Activated T-cell treated with anti-CD3 and anti-CD28 coated beads, Interleukin-2, amount 50 U/mL, for 72 hours (primary cell): Measurements from ENCODE around the gene SLC6A20. TPM values are rescaled to one million over a fixed set of nuclear protein-coding genes. Genes with fewer than 3 reads are reported as not detected.

ENCODE experiments used
- ATAC-seq, 2 donors: fragments of 150-1000 bp; cut with Tn5 transposase; replicated peaks in 1 of 2; 2 replicates each; pipeline ENCODE4 v1.10.0; 2021; ENCODE audit warnings: moderate library complexity in 2 of 2, mild to moderate bottlenecking in 1 of 2
- DNase-seq, 2 donors: peaks; one replicate each; pipeline ENCODE4 v3.0.0; 2021 to 2022; ENCODE audit warnings: mixed read lengths in 1 of 2
- H3K27ac Mint-ChIP-seq: one replicate; pipeline ENCODE4 v1.8.0; 2022; ENCODE audit warnings: mild to moderate bottlenecking, moderate library complexity, mixed read lengths
- H3K27me3 Mint-ChIP-seq: one replicate; pipeline ENCODE4 v1.8.0; 2022; ENCODE audit warnings: low read depth, mixed read lengths
- H3K36me3 Mint-ChIP-seq, 2 donors: one replicate each; pipeline ENCODE4 v1.8.0; 2022; ENCODE audit warnings: mixed read lengths in 2 of 2, mild to moderate bottlenecking in 1 of 2; ENCODE audit not compliant: insufficient read depth in 2 of 2
- H3K4me1 Mint-ChIP-seq: one replicate; pipeline ENCODE4 v1.8.0; 2022; ENCODE audit warnings: low read depth, mixed read lengths
- H3K4me3 Mint-ChIP-seq, 2 donors: one replicate each; pipeline ENCODE4 v1.8.0; 2022; ENCODE audit warnings: mild to moderate bottlenecking in 2 of 2, mixed read lengths in 2 of 2, moderate library complexity in 2 of 2
- H3K9me3 Mint-ChIP-seq, 2 donors: one replicate each; pipeline ENCODE4 v1.8.0; 2022; ENCODE audit warnings: mixed read lengths in 2 of 2
- total RNA-seq, 2 donors: library from RNA; stranded (reverse); gene quantifications; one replicate each; pipeline ENCODE4 v1.2.3, GENCODE V29; 2022

SLC6A20 gene
- total RNA-seq, 2 donors from 2014 or later = not detected

DNA sequence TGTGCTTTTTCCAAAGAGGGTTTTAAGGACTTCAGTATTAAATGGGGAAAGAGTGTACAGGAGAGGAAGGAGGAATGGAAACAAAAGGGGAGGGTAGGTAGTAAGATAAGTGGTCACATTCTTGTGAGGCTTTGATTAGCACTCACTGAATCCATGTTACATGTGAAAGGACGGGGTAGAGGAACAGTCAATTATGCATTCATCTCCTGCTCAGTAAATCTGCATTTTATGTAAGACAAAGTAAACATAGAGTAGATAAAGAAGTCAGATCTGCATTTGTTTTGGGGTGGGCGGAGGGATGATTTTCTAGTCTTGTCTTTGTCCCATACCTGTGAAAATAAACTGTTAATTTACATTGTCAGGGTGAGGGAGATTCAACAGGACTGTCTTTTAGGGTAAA is 56.3 kb downstream of the SLC6A20 start:
- peak overlapping the region; percentile 74 for H3K27ac Mint-ChIP-seq

DNA sequence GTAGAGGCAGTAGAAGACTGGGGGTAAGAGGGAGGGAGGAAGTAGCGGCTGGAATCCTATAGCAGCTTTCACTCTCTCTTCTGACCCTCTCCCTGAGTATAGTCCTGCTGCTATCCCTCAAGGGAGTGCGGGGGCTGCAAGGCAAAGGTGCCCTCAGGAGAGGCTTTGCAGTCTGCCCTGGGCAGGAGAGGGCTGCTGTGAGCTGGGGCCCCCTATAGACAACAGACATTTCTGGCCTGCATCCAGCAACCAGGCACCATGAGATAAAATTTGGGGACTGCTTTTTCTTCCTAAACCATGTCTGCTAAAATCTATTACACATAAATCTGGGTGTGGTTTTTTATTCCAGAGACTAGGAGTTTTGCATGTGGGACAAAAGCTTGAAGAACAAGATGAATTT is 59.1 kb downstream of the SLC6A20 start:
- no peaks in the 10 kb centered on the region for H3K9me3 Mint-ChIP-seq
- DNase-seq = no peak
- peaks cover 22% of the 10 kb centered on the region for H3K4me1 Mint-ChIP-seq
- no peak overlapping the region for H3K4me3 Mint-ChIP-seq
- no peak for ATAC-seq
- H3K27me3 Mint-ChIP-seq = no peaks in the 10 kb centered on the region
- peaks cover 16 to 54% of the 10 kb centered on the region in 2 donors for H3K36me3 Mint-ChIP-seq
- H3K27ac Mint-ChIP-seq = no peak overlapping the region

More for the DNA sequence above, 56.3 kb downstream of the SLC6A20 start:
- Mint-ChIP-seq H3K27me3 (no peaks in the 10 kb centered on the region), H3K9me3 (no peaks in the 10 kb centered on the region), H3K4me3 (no peak overlapping the region), H3K36me3 (peaks cover 14 to 47% of the 10 kb centered on the region in 2 donors), H3K4me1 (peaks cover 20% of the 10 kb centered on the region)
- DNase-seq = no peak
- ATAC-seq = no peak

DNA sequence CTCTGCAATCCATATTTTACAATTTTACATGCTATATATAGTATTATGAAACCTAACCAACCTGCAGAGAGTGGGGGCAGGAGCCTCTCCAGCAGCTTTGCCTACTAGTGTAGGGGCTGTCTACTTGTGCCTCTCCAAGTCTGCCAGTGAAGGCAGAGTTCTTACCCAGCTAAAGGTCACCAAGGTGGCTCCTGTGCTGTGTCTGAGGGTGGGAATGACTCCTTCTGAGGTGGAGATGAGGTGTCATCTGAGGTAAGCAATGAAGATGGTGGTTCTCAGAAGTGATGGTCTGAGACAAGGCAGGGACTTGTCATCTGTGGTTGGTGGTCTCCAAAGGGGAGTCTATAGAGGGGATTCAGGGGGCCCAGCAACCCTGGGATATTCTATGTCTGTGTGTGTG is 59.6 kb downstream of the SLC6A20 start:
- Mint-ChIP-seq H3K9me3 (no peaks in the 10 kb centered on the region), H3K4me1 (peaks cover 22% of the 10 kb centered on the region), H3K27ac (peak overlapping the region; percentile 10), H3K4me3 (no peak overlapping the region), H3K36me3 (peaks cover 18 to 55% of the 10 kb centered on the region in 2 donors), H3K27me3 (no peaks in the 10 kb centered on the region)
- DNase-seq (peak in 1 of 2 donors; percentile 36), ATAC-seq (peak; percentile 90 to 94)

DNA sequence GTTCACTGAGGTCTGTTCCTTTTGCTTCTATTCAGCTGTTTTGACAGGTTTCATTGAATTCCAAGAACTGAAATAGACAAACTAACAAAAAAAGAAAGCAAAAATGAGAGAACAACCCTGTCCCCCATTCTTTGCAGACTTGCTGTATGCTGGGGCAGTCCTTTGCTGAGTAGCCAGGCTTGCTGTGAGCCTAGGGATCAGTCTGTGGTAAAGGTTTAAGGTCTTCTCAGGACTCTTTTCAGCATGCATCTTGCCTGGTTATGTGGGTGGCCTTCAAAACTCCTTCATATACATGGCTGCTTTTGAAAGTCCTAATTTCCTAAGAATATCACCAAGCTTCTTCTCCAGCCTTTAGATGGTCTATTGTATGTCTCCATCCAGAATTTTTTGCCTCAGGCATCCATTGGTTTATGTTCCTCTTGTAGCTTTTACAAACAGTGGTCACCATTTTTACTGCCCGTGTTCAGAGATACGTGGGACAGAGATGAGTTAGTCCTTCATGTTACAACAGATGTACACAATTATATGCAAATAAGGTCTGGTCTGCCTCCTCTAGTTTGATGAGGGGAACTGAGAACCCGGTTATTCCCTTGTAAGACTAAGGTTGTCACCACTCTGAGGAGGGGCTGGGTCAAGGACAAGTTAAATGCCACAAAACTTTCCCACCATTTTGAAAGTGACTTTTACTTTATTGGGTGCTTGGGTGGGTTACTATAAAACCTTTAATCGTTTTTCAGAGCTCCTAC is 65.8 kb downstream of the SLC6A20 start:
- Mint-ChIP-seq H3K4me3 (no peak overlapping the region), H3K36me3 (peaks cover 10 to 53% of the 10 kb centered on the region in 2 donors), H3K27me3 (no peaks in the 10 kb centered on the region), H3K9me3 (no peaks in the 10 kb centered on the region), H3K27ac (peak overlapping the region; percentile 8), H3K4me1 (peaks cover 11% of the 10 kb centered on the region)
- DNase-seq (no peak), ATAC-seq (no peak)

DNA sequence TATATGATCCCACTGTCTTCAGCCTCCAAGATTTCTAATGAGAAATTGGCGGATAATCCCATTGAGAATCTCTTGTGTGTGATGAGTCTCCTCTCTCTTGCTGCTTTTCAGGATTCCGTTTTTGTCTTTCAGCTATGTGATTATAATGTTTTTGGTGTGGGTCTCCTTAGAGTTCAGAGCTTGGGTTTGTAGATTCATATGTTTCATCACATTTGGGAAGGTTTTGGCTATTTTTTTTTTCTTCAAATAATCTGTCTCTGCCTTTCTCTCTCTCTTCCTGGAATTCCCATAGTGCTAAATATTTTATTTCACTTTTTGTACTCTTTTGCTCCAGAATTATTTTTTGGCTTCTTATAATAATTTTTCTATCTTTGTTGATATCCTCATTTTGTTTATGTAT is 66.7 kb downstream of the SLC6A20 start:
- Mint-ChIP-seq H3K27ac (peak overlapping the region; percentile 39), H3K4me1 (peaks cover 5% of the 10 kb centered on the region), H3K36me3 (peaks cover 9 to 50% of the 10 kb centered on the region in 2 donors), H3K27me3 (no peaks in the 10 kb centered on the region), H3K9me3 (no peaks in the 10 kb centered on the region), H3K4me3 (no peak overlapping the region)
- no peak for DNase-seq
- ATAC-seq = no peak

DNA sequence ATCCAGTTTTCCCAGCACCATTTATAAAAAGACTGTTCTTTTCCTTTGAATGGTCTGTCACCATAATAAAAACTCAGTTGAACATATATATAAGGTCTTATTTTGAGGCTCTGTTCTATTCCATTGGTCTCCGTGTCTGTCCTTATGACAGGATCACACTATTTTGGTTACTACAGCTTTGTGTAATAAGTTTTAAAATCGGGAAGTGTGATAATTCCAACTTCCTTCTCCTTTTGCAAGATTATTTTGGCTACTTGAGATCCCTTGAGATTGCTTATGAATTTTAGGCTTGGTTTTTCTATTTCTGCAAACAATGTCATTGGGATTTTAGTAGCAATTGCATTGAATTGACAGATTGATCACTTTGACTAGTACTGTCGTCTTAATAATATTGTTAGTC is 71.4 kb downstream of the SLC6A20 start:
- Mint-ChIP-seq H3K4me1 (peaks cover 3% of the 10 kb centered on the region), H3K27ac (no peak overlapping the region)
- no peak for DNase-seq

DNA sequence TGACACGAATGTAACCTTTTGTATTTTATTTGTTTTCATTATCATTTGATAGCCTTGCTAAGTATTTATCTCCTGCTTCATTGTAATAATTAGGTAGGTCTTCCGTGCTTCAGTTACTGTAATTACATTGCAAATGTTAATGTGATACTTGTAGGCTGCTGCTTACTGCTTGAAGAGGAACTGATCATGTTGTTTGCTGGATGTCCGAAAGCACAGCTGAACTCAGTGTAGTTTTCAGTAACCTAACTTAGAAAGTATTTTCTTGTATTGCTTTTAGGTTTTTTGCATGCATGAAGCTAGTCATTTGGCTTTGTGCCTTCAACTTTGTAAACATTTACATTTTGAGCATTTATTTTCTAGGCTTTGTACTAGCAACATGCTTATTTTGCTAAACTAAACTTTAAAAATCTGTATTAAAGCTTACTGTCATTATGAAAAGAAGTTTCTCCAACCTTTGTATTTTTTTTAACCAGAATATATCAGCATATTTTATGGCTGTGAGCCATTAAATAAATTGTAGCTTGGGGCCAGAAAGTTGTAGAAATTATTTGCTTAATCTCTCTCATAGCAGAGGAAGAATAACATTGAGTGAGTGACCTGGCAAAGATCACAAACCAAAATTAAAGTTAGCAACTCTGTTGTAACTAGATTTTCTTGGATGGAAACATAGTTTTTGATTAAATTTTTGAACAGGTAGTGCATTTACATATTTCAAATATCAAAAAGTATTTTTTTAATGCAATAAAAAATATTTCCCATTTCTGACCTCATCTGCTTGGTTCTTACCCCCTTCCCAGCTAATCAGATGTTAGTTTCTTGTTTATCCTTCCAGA is 76.5 kb downstream of the SLC6A20 start:
- peak overlapping the region; percentile 46 for H3K27ac Mint-ChIP-seq
- H3K9me3 Mint-ChIP-seq = no peaks in the 10 kb centered on the region

More for the DNA sequence above, 71.4 kb downstream of the SLC6A20 start:
- Mint-ChIP-seq H3K36me3 (peaks cover 14 to 37% of the 10 kb centered on the region in 2 donors), H3K27me3 (no peaks in the 10 kb centered on the region), H3K9me3 (no peaks in the 10 kb centered on the region), H3K4me3 (no peak overlapping the region)
- ATAC-seq = no peak

DNA sequence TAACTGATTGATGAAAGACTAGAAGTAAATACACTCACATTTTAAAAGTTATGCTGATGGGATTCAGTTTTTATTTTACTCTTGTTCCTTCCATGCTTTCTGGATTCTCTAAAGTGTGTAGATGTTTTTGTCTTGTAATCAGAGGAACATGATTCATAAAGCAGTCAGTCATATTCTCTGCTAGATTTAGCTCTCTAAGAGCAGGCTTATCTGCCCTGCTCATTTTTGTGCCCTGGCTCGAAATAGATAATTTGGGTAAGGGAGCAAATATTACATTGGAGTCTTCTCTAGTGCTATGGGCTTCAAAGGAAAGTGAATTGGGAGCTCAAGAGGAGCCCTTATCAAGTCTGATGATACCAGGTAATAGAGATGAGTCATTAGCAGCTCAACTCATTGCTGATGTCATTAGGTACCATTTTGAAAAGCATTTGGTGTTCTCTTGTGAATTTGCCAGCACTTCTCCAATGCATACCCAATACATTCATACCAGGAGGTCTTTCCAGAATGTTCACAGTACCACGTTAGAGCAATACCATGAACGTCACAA is 79.5 kb downstream of the SLC6A20 start:
- DNase-seq (no peak), ATAC-seq (peak in 1 of 2 donors; percentile 54)
- no peaks in the 10 kb centered on the region for H3K27me3 Mint-ChIP-seq
- H3K9me3 Mint-ChIP-seq = no peaks in the 10 kb centered on the region
- H3K27ac Mint-ChIP-seq = peak overlapping the region; percentile 27
- peaks cover 22% of the 10 kb centered on the region for H3K4me1 Mint-ChIP-seq
- peaks cover 14 to 24% of the 10 kb centered on the region in 2 donors for H3K36me3 Mint-ChIP-seq
- peak overlapping the region in 1 of 2 donors; percentile 3 for H3K4me3 Mint-ChIP-seq

More for the DNA sequence above, 76.5 kb downstream of the SLC6A20 start:
- peaks cover 22% of the 10 kb centered on the region for H3K4me1 Mint-ChIP-seq
- DNase-seq = no peak
- H3K4me3 Mint-ChIP-seq = no peak overlapping the region
- no peaks in the 10 kb centered on the region for H3K27me3 Mint-ChIP-seq
- no peak for ATAC-seq
- H3K36me3 Mint-ChIP-seq = peaks cover 19 to 32% of the 10 kb centered on the region in 2 donors

DNA sequence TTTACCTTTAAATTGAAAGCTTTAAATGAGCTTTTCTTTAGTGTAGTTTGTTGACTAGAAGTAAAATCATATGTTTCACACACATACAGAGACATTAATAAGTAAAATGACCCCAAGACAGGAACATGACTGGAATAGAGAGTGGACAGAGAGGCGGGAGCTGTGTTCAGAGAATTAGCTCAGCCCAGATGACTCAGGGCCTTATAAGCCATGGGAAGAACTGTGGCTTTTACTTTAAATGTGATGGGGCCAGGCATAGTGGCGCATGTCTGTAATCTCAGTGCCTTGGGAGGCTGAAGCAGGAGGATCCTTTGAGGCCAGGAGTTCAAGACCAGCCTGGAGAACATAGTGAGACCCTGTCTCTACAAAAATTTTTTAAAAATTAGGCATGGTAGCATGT is 80.4 kb downstream of the SLC6A20 start:
- H3K27ac Mint-ChIP-seq = peak overlapping the region; percentile 80
- DNase-seq (no peak), ATAC-seq (peak in 1 of 2 donors; percentile 33)
- H3K4me3 Mint-ChIP-seq = no peak overlapping the region
- H3K36me3 Mint-ChIP-seq = peaks cover 16 to 27% of the 10 kb centered on the region in 2 donors
- H3K4me1 Mint-ChIP-seq = peaks cover 27% of the 10 kb centered on the region
- no peaks in the 10 kb centered on the region for H3K9me3 Mint-ChIP-seq
- H3K27me3 Mint-ChIP-seq = no peaks in the 10 kb centered on the region

DNA sequence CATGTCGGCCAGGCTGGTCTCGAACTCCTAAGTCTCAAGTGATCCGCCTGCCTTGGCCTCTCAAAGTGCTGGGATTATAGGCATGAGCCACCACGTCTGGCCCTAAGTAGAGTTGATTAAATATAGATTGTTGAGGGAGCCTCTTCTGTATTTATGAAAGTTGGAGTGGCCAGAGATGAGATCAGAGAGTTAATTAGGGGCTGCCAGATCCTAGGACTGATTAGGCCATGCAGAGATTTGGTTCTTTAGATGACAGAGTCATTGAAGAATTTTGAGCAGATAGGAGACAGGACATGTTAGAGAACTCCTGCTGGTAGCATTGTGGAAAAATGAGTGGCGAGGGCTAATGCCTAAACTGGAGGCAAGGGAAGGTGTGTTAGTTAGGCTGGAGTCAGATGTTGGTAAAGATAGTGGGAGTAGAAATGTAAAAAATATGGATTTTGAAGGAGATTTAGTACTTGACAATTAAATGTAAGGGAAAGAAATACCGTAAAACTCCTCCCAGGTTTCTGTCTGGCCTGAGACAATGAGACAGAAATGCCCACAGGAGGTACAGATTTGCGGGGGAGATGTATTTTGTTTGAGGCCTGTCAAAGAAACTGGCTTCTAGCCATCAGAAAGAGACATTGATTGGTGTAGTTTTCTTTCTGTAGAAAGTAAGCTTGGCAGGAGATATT is 83.8 kb downstream of the SLC6A20 start:
- no peak for ATAC-seq
- Mint-ChIP-seq H3K36me3 (peaks cover 15 to 38% of the 10 kb centered on the region in 2 donors), H3K27ac (peak overlapping the region; percentile 25), H3K4me1 (peaks cover 29% of the 10 kb centered on the region), H3K27me3 (no peaks in the 10 kb centered on the region), H3K9me3 (no peaks in the 10 kb centered on the region), H3K4me3 (no peak overlapping the region)
- no peak for DNase-seq

DNA sequence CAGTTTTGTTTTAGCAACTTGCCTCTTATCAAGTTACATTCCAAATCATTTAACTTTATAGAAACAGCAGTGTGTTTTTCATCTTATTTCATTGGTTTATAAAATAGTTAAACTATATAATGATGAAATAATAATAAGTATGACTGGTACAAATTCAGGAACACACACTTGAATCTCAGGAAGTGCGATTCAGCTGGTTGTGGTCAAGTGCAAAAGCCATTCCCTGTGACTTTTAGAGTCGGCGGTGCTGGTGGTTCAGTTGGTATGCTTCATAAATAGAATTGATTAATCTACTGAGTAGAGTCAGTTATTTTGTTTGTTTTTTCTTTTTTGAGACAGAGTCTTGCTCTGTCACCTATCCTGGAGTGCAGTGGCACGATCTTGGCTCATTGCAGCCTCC is 84.4 kb downstream of the SLC6A20 start:
- Mint-ChIP-seq H3K27ac (no peak overlapping the region), H3K4me3 (no peak overlapping the region), H3K27me3 (no peaks in the 10 kb centered on the region), H3K36me3 (peaks cover 16 to 41% of the 10 kb centered on the region in 2 donors), H3K4me1 (peaks cover 23% of the 10 kb centered on the region), H3K9me3 (no peaks in the 10 kb centered on the region)
- DNase-seq (no peak), ATAC-seq (no peak)

DNA sequence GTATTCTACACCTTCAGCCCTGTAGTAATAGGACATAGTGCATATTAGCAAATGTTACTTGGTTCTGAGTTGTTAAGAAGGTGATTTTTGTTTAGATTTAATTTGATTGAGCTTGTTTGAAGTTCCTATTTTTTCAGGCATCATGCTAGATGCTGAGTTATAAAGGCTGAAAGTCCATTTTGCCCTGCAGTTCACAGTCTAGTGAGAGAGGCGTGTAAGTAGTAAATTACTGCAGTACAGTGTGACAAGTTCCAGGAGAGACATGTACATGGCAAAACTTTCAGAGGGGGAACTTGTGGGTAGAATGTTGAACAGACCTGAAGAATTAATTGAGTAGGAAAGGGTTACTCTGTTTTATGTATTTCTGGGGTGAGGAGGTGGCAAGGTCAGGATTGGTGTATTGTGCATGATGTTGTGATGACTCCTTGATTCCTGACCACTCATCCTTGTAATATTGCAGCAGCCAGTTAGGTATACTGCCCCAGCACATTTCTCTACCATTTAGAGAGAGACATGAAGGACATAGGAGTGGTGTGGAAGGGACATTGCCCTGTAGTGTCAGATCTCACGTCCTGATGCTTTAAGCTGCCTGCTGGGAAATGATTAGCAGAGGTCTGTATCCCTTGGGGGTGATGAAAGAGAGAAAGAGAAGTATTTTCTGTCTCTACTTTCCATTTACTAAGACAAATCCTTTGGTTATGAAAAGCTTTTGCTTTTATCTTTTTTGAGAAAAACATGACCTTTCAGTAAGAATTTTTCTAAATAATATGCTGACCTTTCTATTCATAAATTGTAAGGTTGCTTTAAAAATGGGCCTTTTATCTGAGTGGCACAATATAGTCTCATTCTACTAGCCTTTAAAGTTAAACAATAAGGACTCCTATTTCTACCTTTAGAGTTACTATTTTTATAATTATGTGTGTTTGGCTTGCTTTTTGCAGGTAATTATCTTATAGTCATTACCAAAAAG is 90.2 kb downstream of the SLC6A20 start:
- Mint-ChIP-seq H3K27me3 (no peaks in the 10 kb centered on the region), H3K4me1 (peaks cover 30% of the 10 kb centered on the region)

More for the DNA sequence above, 90.2 kb downstream of the SLC6A20 start:
- Mint-ChIP-seq H3K27ac (peak overlapping the region; percentile 13), H3K9me3 (no peaks in the 10 kb centered on the region), H3K4me3 (no peak overlapping the region), H3K36me3 (peaks cover 13 to 33% of the 10 kb centered on the region in 2 donors)
- peak; percentile 20 to 87 for ATAC-seq
- DNase-seq = no peak
